ENCODE results near the gene CD300C.

GRCh38 chr17:74524653-74525464, 21.1 kb downstream of the CD300C start:
- TF ChIP-seq CTCF (IDR thresholded peaks at IDR 0.05; ENCODE audit: low read depth, low read length): no peak
- TF ChIP-seq EZH2phosphoT487 (IDR thresholded peaks at IDR 0.05; ENCODE audit: low read depth): no peak

Measured in OCI-LY3 (cell line).